Skeletal muscle satellite cell (primary cell): ENCODE data around the gene CACNG7.

Experiments
- H3K27me3 ChIP-seq: 2 replicates; pipeline ENCODE4 v1.7.0; 2013; ENCODE audit warnings: low read length; ENCODE audit not compliant: control insufficient read depth, insufficient read depth
- H3K36me3 ChIP-seq: 2 replicates; pipeline ENCODE4 v1.7.0; 2013; ENCODE audit warnings: mild to moderate bottlenecking, control low read depth, low read length; ENCODE audit not compliant: insufficient read depth
- H3K4me1 ChIP-seq: 2 replicates; pipeline ENCODE4 v1.7.0; 2013; ENCODE audit warnings: low read length; ENCODE audit not compliant: control insufficient read depth, insufficient read depth
- H3K4me2 ChIP-seq: 2 replicates; pipeline ENCODE4 v1.7.0; 2013; ENCODE audit warnings: mild to moderate bottlenecking, low read length
- H3K4me3 ChIP-seq: 2 replicates; pipeline ENCODE4 v1.7.0; 2013; ENCODE audit warnings: low read length
- H3K9ac ChIP-seq: 2 replicates; pipeline ENCODE4 v1.7.0; 2013; ENCODE audit warnings: mild to moderate bottlenecking, low read depth, low read length, moderate library complexity
- H3K9me3 ChIP-seq: replicated peaks from 2 replicates; pipeline ENCODE4 v1.7.0; 2013; ENCODE audit warnings: mild to moderate bottlenecking, control low read depth, low read length

CACNG7 gene

GRCh38 chr19:53980539-53981375, 71.7 kb downstream of the CACNG7 start:
- no peaks in the 10 kb centered on the region for H3K9me3 ChIP-seq
- H3K27me3 ChIP-seq = peaks cover 45% of the 10 kb centered on the region
- H3K4me2 ChIP-seq = peak overlapping the region; percentile 74
- H3K4me1 ChIP-seq = no peaks in the 10 kb centered on the region
- H3K36me3 ChIP-seq = no peaks in the 10 kb centered on the region
- peak overlapping the region; percentile 36 for H3K4me3 ChIP-seq
- no peak overlapping the region for H3K9ac ChIP-seq

GRCh38 chr19:53981376-53981951, 72.4 kb downstream of the CACNG7 start:
- Histone ChIP-seq H3K27me3 (peaks cover 45% of the 10 kb centered on the region), H3K4me2 (no peak overlapping the region), H3K4me3 (no peak overlapping the region), H3K9ac (no peak overlapping the region), H3K4me1 (no peaks in the 10 kb centered on the region), H3K9me3 (no peaks in the 10 kb centered on the region), H3K36me3 (no peaks in the 10 kb centered on the region)

GRCh38 chr19:53982001-53982451, 72.9 kb downstream of the CACNG7 start:
- no peaks in the 10 kb centered on the region for H3K4me1 ChIP-seq
- no peaks in the 10 kb centered on the region for H3K9me3 ChIP-seq
- peaks cover 45% of the 10 kb centered on the region for H3K27me3 ChIP-seq
- no peak overlapping the region for H3K9ac ChIP-seq
- H3K4me3 ChIP-seq = no peak overlapping the region
- no peaks in the 10 kb centered on the region for H3K36me3 ChIP-seq
- peak overlapping the region; percentile 62 for H3K4me2 ChIP-seq

DNA sequence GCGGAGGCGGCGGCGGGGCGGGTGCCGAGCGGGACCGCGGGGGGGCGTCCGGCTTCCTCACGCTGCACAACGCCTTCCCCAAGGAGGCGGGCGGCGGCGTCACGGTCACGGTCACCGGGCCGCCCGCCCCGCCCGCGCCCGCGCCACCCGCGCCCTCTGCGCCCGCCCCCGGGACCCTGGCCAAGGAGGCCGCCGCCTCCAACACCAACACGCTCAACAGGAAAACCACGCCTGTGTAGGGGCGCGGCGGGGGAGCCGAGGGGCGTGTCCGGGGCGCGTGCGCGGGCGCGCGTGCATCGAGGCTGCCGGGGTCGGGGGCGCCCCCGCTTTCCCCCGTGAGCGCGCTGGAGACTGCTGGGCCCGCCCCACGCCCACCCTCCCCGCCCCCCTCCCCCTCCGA, 73.5 kb downstream of the CACNG7 start:
- Histone ChIP-seq H3K4me2 (no peak overlapping the region), H3K27me3 (peaks cover 50% of the 10 kb centered on the region), H3K9me3 (no peaks in the 10 kb centered on the region), H3K4me3 (no peak overlapping the region), H3K9ac (no peak overlapping the region), H3K36me3 (no peaks in the 10 kb centered on the region), H3K4me1 (no peaks in the 10 kb centered on the region)

DNA sequence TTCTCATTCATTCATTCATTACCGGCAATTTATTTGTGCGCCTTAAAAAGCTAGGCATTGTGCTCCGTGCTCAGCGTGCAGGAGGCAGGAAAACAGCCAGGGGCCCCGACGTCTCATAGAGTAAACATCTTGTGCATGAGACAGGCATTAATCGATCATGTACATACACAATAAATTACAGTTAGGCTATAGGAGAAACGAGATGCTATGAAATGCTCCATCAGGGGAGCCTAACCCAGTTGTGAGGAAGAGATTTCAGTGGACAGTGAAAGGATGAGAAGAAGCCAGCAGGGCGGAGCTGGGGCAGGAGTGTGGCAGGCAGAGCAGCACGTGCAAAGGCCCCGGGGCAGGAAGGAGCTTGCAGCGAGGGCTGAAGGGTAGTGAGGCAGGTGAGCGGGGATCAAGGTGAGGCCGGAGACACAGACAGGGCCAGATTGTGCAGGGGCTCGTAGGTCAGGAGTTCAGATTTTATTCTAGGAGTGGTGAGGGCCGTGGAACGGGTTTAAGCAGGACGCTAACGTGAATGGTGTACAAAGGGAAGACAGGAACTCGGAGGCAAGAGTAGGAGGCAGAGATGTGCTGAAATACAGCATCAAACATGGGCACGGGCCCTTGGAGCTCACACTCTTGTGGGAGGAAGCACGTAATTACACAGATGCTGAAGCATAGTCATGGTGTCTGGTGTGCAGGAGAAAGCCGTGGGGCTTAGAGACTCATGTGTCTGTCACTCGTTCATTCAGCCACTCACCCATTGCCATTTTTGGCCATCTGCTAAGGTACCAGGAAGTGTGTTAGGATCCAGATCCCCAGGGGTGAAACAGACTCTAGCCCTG, 74.6 kb downstream of the CACNG7 start:
- no peaks in the 10 kb centered on the region for H3K36me3 ChIP-seq
- no peak overlapping the region for H3K9ac ChIP-seq
- no peaks in the 10 kb centered on the region for H3K9me3 ChIP-seq
- H3K4me2 ChIP-seq = no peak overlapping the region
- no peak overlapping the region for H3K4me3 ChIP-seq
- no peaks in the 10 kb centered on the region for H3K4me1 ChIP-seq
- H3K27me3 ChIP-seq = peaks cover 54% of the 10 kb centered on the region

- H3K4me2 ChIP-seq = no peak overlapping the region
- H3K36me3 ChIP-seq = no peaks in the 10 kb centered on the region
- no peaks in the 10 kb centered on the region for H3K9me3 ChIP-seq
- H3K4me3 ChIP-seq = no peak overlapping the region
- no peak overlapping the region for H3K9ac ChIP-seq
- no peaks in the 10 kb centered on the region for H3K4me1 ChIP-seq
- H3K27me3 ChIP-seq = peaks cover 46% of the 10 kb centered on the region
Observed at GRCh38 chr19:53985863-53986262, 76.8 kb downstream of the CACNG7 start.

DNA sequence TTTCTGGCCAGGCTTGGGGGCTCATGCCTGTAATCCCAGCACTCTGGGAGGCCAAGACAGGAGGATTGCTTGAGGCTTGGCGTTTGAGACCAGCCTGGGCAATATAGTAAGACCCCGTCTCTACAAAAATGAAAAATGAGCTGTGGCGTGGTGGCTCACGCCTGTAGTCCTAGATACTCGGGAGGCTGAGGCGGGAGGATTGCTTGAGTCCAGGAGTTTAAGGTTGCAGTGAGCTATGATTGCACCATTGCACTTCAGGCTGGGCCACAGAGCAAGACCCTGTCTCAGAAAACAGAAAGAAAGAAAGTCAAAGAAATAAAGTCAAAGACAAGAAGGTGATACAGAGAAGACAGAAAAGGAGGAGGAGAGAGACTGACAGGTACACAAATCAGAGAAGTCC, 79.9 kb downstream of the CACNG7 start:
- Histone ChIP-seq H3K4me2 (no peak overlapping the region), H3K9me3 (no peaks in the 10 kb centered on the region), H3K4me1 (no peaks in the 10 kb centered on the region), H3K36me3 (no peaks in the 10 kb centered on the region), H3K9ac (no peak overlapping the region), H3K4me3 (no peak overlapping the region), H3K27me3 (peaks cover 43% of the 10 kb centered on the region)

GRCh38 chr19:53989600-53990533, 80.8 kb downstream of the CACNG7 start:
- Histone ChIP-seq H3K27me3 (peaks cover 37% of the 10 kb centered on the region), H3K4me1 (peaks cover 7% of the 10 kb centered on the region)

GRCh38 chr19:53991224-53992113, 82.4 kb downstream of the CACNG7 start, which contains the start of gene CACNG6:
CACNG6 (plus strand) TSS chr19:53991637; CDS start chr19:53992878, 1,241 bp downstream.
- H3K9ac ChIP-seq = no peak within 1 kb of the TSS
- H3K4me3 ChIP-seq = peak within 1 kb of the TSS; percentile 47
- no peaks in the 10 kb centered on the region for H3K9me3 ChIP-seq
- H3K36me3 ChIP-seq = no peaks in the 10 kb centered on the region
- peaks cover 11% of the 10 kb centered on the region for H3K4me1 ChIP-seq
- peaks cover 30% of the 10 kb centered on the region for H3K27me3 ChIP-seq
- H3K4me2 ChIP-seq = peak within 1 kb of the TSS; percentile 49

More at GRCh38 chr19:53989600-53990533, 80.8 kb downstream of the CACNG7 start:
- H3K36me3 ChIP-seq = no peaks in the 10 kb centered on the region
- H3K9me3 ChIP-seq = no peaks in the 10 kb centered on the region
- H3K4me2 ChIP-seq = no peak overlapping the region
- no peak overlapping the region for H3K9ac ChIP-seq
- no peak overlapping the region for H3K4me3 ChIP-seq

GRCh38 chr19:53992211-53992610, 83.1 kb downstream of the CACNG7 start:
- no peaks in the 10 kb centered on the region for H3K9me3 ChIP-seq
- no peak overlapping the region for H3K4me2 ChIP-seq
- H3K9ac ChIP-seq = no peak overlapping the region
- H3K27me3 ChIP-seq = peaks cover 29% of the 10 kb centered on the region
- H3K36me3 ChIP-seq = no peaks in the 10 kb centered on the region
- H3K4me3 ChIP-seq = no peak overlapping the region
- H3K4me1 ChIP-seq = peaks cover 11% of the 10 kb centered on the region
